Measurements from ENCODE around the gene ZNF311. TPM values are rescaled to one million over a fixed set of nuclear protein-coding genes. Genes with fewer than 3 reads are reported as not detected.

The ZNF311 gene
- total and polyA plus RNA-seq, 9 of the 15 experiments (the other 6 are each of a cell fraction or from before 2014, with no cell fraction given), result 5.1 to 10.0 (median 7.5) TPM

DNA sequence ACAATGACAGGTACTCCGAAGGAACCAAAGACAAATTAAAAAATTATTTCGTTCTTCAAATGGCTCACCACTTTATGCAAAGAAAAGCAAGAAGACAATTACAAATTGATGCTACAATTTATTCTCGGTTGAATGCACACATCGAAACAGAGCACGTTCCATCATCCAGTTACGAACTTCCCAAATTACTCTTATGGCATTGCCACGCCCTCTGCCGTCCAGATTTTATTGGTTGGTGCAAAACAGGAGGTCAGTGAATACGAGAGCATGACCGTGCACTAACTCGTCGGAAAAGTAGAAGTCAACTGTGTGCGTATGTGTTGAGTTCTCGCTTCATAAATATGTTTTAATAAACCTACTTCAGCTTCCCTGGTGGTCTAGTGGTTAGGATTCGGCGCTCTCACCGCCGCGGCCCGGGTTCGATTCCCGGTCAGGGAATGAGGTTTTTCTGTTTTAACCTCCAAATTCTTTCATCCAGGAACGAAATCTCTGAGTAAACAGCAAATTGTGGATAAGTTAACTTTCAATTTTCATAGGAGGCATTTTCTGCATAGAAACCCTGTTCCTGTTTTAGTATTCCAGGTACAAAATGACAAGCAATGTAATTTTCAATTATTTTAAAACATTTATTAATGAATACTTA lies 23.2 kb downstream of the ZNF311 start (continued):
- TF ChIP-seq ZNF592 (IDR thresholded peaks at IDR 0.05), result peak; percentile 97
- peak; percentile 26 for TF ChIP-seq HDAC3 (IDR thresholded peaks at IDR 0.05; ENCODE audit: borderline replicate concordance, partially characterized antibody)
- no peak for TF ChIP-seq MTA2 (IDR thresholded peaks at IDR 0.05; ENCODE audit: low read depth)
- TF ChIP-seq, protein P1, sequence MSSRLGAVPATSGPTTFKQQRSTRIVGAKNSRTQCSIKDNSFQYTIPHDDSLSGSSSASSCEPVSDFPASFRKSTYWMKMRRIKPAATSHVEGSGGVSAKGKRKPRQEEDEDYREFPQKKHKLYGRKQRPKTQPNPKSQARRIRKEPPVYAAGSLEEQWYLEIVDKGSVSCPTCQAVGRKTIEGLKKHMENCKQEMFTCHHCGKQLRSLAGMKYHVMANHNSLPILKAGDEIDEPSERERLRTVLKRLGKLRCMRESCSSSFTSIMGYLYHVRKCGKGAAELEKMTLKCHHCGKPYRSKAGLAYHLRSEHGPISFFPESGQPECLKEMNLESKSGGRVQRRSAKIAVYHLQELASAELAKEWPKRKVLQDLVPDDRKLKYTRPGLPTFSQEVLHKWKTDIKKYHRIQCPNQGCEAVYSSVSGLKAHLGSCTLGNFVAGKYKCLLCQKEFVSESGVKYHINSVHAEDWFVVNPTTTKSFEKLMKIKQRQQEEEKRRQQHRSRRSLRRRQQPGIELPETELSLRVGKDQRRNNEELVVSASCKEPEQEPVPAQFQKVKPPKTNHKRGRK (tag; IDR thresholded peaks at IDR 0.05), result no peak
- no peak for TF ChIP-seq CEBPB (tag; IDR thresholded peaks at IDR 0.05)
- TF ChIP-seq HDAC6 (IDR thresholded peaks at IDR 0.05; ENCODE audit: low read depth, low read length), result peak; percentile 76; the same call in 1 of the 2 replicates
- TF ChIP-seq RFX5 (IDR thresholded peaks at IDR 0.05; ENCODE audit: low read depth, low read length), result peak; percentile 72; the same call in 1 of the 2 replicates
- TF ChIP-seq YY1 (IDR thresholded peaks at IDR 0.05; ENCODE audit: borderline replicate concordance in 1 of 3, control insufficient read depth in 1 of 3, extremely low read depth in 1 of 3, insufficient read depth in 3 of 3, insufficient read length in 1 of 3, insufficient replicate concordance in 2 of 3, low read depth in 1 of 3, low read length in 2 of 3), result peak in 1 of 3 experiments; percentile 20
- no peak for TF ChIP-seq ZNF398 (CRISPR knock-in tag; IDR thresholded peaks at IDR 0.05)
- TF ChIP-seq CBX3 (IDR thresholded peaks at IDR 0.05; ENCODE audit: borderline replicate concordance in 1 of 2, low read length in 2 of 2), result 0 out of 3 replicates have a peak, but pooled peaks of 1 of the 2 experiments have one; percentile 9
- TF ChIP-seq, protein P2, sequence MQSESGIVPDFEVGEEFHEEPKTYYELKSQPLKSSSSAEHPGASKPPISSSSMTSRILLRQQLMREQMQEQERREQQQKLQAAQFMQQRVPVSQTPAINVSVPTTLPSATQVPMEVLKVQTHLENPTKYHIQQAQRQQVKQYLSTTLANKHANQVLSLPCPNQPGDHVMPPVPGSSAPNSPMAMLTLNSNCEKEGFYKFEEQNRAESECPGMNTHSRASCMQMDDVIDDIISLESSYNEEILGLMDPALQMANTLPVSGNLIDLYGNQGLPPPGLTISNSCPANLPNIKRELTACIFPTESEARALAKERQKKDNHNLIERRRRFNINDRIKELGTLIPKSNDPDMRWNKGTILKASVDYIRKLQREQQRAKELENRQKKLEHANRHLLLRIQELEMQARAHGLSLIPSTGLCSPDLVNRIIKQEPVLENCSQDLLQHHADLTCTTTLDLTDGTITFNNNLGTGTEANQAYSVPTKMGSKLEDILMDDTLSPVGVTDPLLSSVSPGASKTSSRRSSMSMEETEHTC (IDR thresholded peaks at IDR 0.05), result no peak; the same call in 1 of the 2 replicates
- TF ChIP-seq NR1H2 (CRISPR knock-in tag; IDR thresholded peaks at IDR 0.05), result peak; percentile 82; the same call in 1 of the 2 replicates
- no peak for TF ChIP-seq SNIP1 (IDR thresholded peaks at IDR 0.05; ENCODE audit: low read depth)
- peak; percentile 99 for TF ChIP-seq BRD9 (IDR thresholded peaks at IDR 0.05; ENCODE audit: low read depth, partially characterized antibody)
